H9 (cell line): ENCODE measurements around the gene PTTG1. TPM values are rescaled to one million over a fixed set of nuclear protein-coding genes. Genes with fewer than 3 reads are reported as not detected.

Source experiments
- DNase-seq: peaks from one replicate; pipeline ENCODE4 v3.0.0-alpha.2; 2017
- H2AFZ ChIP-seq: one replicate; pipeline ENCODE4 v1.6.1; 2013; ENCODE audit warnings: mild to moderate bottlenecking, low read length, control low read depth, moderate library complexity
- H2AK5ac ChIP-seq: 2 replicates; pipeline ENCODE4 v1.6.1; 2013; ENCODE audit warnings: low read length, control low read depth, mixed read lengths; ENCODE audit not compliant: insufficient read length
- H2BK120ac ChIP-seq: one replicate; pipeline ENCODE4 v1.6.1; 2013; ENCODE audit warnings: low read depth, mild to moderate bottlenecking, low read length, control low read depth, inconsistent platforms; ENCODE audit not compliant: poor library complexity, severe bottlenecking
- H2BK12ac ChIP-seq: 2 replicates; pipeline ENCODE4 v1.6.1; 2013; ENCODE audit warnings: low read length, control low read depth, mixed read lengths, low read depth; ENCODE audit not compliant: insufficient read length
- H2BK15ac ChIP-seq: 2 replicates; pipeline ENCODE4 v1.6.1; 2013; ENCODE audit warnings: low read depth, low read length, control low read depth
- H2BK20ac ChIP-seq: one replicate; pipeline ENCODE4 v1.6.1; 2013; ENCODE audit warnings: low read depth, mild to moderate bottlenecking, low read length, control low read depth, inconsistent platforms; ENCODE audit not compliant: poor library complexity, severe bottlenecking
- H2BK5ac ChIP-seq: 2 replicates; pipeline ENCODE4 v1.6.1; 2013; ENCODE audit warnings: low read length, control low read depth, mixed read lengths; ENCODE audit not compliant: insufficient read length
- H3K14ac ChIP-seq: 2 replicates; pipeline ENCODE4 v1.6.1; 2013; ENCODE audit warnings: low read length, control low read depth; ENCODE audit not compliant: insufficient read depth
- H3K18ac ChIP-seq: 2 replicates; pipeline ENCODE4 v1.6.1; 2013; ENCODE audit warnings: low read depth, mild to moderate bottlenecking, mixed read lengths, low read length, control low read depth; ENCODE audit not compliant: insufficient read length
- H3K23ac ChIP-seq: 2 replicates; pipeline ENCODE4 v1.6.1; 2013; ENCODE audit warnings: low read length, control low read depth, mixed read lengths, low read depth; ENCODE audit not compliant: insufficient read length
- H3K23me2 ChIP-seq: 2 replicates; pipeline ENCODE4 v1.6.1; 2013; ENCODE audit warnings: low read depth, mild to moderate bottlenecking, mixed read lengths, low read length, control low read depth; ENCODE audit not compliant: insufficient read length, poor library complexity, severe bottlenecking
- H3K27ac ChIP-seq: 2 replicates; pipeline ENCODE4 v1.5.1; 2013; ENCODE audit warnings: low read length, control low read depth, mixed read lengths, low read depth; ENCODE audit not compliant: insufficient read length
- H3K27me3 ChIP-seq: 2 replicates; pipeline ENCODE4 v1.6.1; 2013; ENCODE audit warnings: low read length, control low read depth, inconsistent platforms; ENCODE audit not compliant: insufficient read depth
- H3K4ac ChIP-seq: 2 replicates; pipeline ENCODE4 v1.6.1; 2013; ENCODE audit warnings: low read depth, mild to moderate bottlenecking, control low read depth, inconsistent platforms, low read length, moderate library complexity
- H3K4me1 ChIP-seq: 2 replicates; pipeline ENCODE4 v1.6.1; 2013; ENCODE audit warnings: low read length, control low read depth, inconsistent platforms; ENCODE audit not compliant: insufficient read depth
- H3K4me2 ChIP-seq: 2 replicates; pipeline ENCODE4 v1.6.1; 2013; ENCODE audit warnings: low read length, control low read depth, mixed read lengths; ENCODE audit not compliant: insufficient read length, insufficient read depth
- H3K56ac ChIP-seq: 2 replicates; pipeline ENCODE4 v1.6.1; 2013; ENCODE audit warnings: low read depth, mild to moderate bottlenecking, mixed read lengths, low read length, control low read depth; ENCODE audit not compliant: insufficient read length
- H3K79me1 ChIP-seq: 2 replicates; pipeline ENCODE4 v1.6.1; 2013; ENCODE audit warnings: low read depth, mild to moderate bottlenecking, moderate library complexity, low read length, control low read depth, inconsistent platforms; ENCODE audit not compliant: insufficient read depth, poor library complexity, severe bottlenecking
- H3K79me2 ChIP-seq: 2 replicates; pipeline ENCODE4 v1.6.1; 2013; ENCODE audit warnings: low read length, control low read depth, inconsistent platforms; ENCODE audit not compliant: insufficient read depth
- H3K9ac ChIP-seq: 2 replicates; pipeline ENCODE4 v1.6.1; 2013; ENCODE audit warnings: low read length, control low read depth, mixed read lengths; ENCODE audit not compliant: insufficient read length; ENCODE audit errors: extremely low read depth
- H3K9me3 ChIP-seq: one replicate; pipeline ENCODE4 v1.6.1; 2013; ENCODE audit warnings: low read depth, low read length, inconsistent platforms; ENCODE audit not compliant: control insufficient read depth
- H3T11ph ChIP-seq: one replicate; pipeline ENCODE4 v1.6.1; 2013; ENCODE audit warnings: mild to moderate bottlenecking, low read length, control low read depth, inconsistent platforms
- H4K20me1 ChIP-seq: one replicate; pipeline ENCODE4 v1.6.1; 2013; ENCODE audit not compliant: control insufficient read depth, insufficient read length, insufficient read depth
- H4K5ac ChIP-seq: 2 replicates; pipeline ENCODE4 v1.6.1; 2013; ENCODE audit warnings: low read depth, mild to moderate bottlenecking, mixed read lengths, low read length, control low read depth; ENCODE audit not compliant: insufficient read length
- H4K8ac ChIP-seq: replicated peaks from 2 replicates; pipeline ENCODE4 v1.6.1; 2013; ENCODE audit warnings: low read length, control low read depth, mixed read lengths, low read depth; ENCODE audit not compliant: insufficient read length
- H4K91ac ChIP-seq: 2 replicates; pipeline ENCODE4 v1.6.1; 2013; ENCODE audit warnings: low read depth, mild to moderate bottlenecking, moderate library complexity, mixed read lengths, low read length, control low read depth; ENCODE audit not compliant: insufficient read length
- H3K27ac Mint-ChIP-seq, 3 experiments: 2 replicates in 2 of 3; 3 replicates in 1 of 3; pipeline ENCODE4 v1.8.0; 2020 to 2021; ENCODE audit warnings: mixed read lengths in 3 of 3, mild to moderate bottlenecking in 1 of 3, moderate library complexity in 1 of 3
- H3K27me3 Mint-ChIP-seq: 2 replicates; pipeline ENCODE4 v1.8.0; 2021; ENCODE audit warnings: low read depth, mild to moderate bottlenecking, moderate library complexity, mixed read lengths
- H3K36me3 Mint-ChIP-seq, 3 experiments: 2 replicates in 2 of 3; 3 replicates in 1 of 3; pipeline ENCODE4 v1.8.0; 2020 to 2021; ENCODE audit warnings: low read depth in 3 of 3, mixed read lengths in 3 of 3; ENCODE audit not compliant: insufficient read depth in 1 of 3
- H3K4me1 Mint-ChIP-seq, 2 experiments: 2 replicates each; pipeline ENCODE4 v1.8.0; 2020; ENCODE audit warnings: mixed read lengths in 2 of 2
- H3K4me3 Mint-ChIP-seq, 2 experiments: 2 replicates in 1 of 2; 3 replicates in 1 of 2; pipeline ENCODE4 v1.8.0; 2020 to 2021; ENCODE audit warnings: mild to moderate bottlenecking in 2 of 2, mixed read lengths in 2 of 2, moderate library complexity in 1 of 2
- H3K9me3 Mint-ChIP-seq, 2 experiments: 2 replicates in 1 of 2; 3 replicates in 1 of 2; pipeline ENCODE4 v1.8.0; 2020; ENCODE audit warnings: mild to moderate bottlenecking in 2 of 2, mixed read lengths in 2 of 2, moderate library complexity in 1 of 2
- WGBS: extraction: QIAGEN DNeasy Blood & Tissue Kit; methylation state at CpG from one replicate; pipeline ENCODE4 v1.1.7; 2013; ENCODE audit warnings: missing lambda C conversion rate, low lambda C conversion rate, mixed read lengths; ENCODE audit not compliant: insufficient read length; ENCODE audit errors: extremely low coverage; 5-methylcytosine and 5-hydroxymethylcytosine counted together
- total RNA-seq: library from RNA; stranded (reverse); gene quantifications from 2 replicates; pipeline ENCODE4 v1.2.1, GENCODE V29; 2021
- TF ChIP-seq, protein P1 (sequence below): fragments of 200-600 bp; sonication (generic); conservative IDR thresholded peaks from 3 replicates; pipeline ENCODE4 v1.8.0; 2021; ENCODE audit warnings: antibody characterized with exemption, mild to moderate bottlenecking

Gene PTTG1
- total RNA-seq, 1 experiment from 2014 or later, result 279 TPM

DNA sequence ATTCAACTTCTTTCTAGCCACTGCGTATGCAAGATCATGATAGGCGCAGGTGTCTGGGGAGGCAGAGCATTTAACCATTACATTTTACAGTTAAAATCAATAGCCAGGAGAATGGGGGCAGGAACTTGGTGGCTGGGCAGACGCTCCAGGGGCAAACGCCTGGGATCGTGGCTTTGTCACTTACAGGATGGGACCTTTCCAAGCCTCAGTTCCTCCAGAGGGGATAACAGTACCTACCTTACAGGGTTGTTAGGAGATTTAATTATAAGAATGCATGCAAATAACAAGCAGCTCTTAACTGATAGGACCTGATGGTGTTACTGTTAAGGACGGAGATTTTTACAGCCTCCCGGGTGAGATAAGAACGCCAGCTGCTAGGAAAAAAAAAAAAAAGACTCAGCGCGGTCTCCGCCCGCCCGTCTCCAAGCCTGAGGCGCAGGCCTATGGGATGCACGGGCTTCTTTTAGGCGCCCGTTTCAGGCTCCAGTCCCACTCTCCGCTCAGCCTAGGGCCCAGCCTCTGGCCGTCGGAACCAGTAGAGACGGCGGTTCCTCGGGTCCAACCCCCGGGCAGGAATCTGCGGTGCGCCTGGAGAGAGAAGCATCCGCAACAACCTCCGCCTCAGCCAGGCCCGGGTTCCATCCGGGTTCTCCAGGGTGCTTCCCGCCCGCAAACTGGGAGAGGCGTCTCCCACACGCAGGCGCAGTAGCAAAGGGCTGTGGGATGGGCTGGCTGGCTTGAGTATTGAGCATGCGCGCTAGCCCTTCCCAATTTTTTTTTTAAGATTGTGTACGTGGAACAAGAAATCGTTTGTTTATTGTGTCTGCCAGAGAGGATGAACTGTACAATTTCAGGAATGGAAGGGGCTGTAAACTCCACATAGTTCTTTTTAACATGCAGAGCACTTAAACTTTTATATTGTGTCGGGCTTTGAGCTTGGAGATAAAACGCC is 22.0 kb upstream of the PTTG1 start, which contains the start of gene FAM200C:
FAM200C (minus strand) TSS at position 653 of the 952 bp plus-strand sequence. CDS start 4,564 bp downstream, outside the sequence.
- Histone ChIP-seq H2BK20ac (no peak within 1 kb of the TSS), H3K79me2 (no peaks in the 10 kb centered on the region), H3K56ac (peak within 1 kb of the TSS; percentile 8), H2AK5ac (no peak within 1 kb of the TSS), H3K23ac (no peak within 1 kb of the TSS), H2BK12ac (peak within 1 kb of the TSS; percentile 4), H3K9ac (peak within 1 kb of the TSS; percentile 99), H3K27ac (peak within 1 kb of the TSS; percentile 5), H4K8ac (no peak within 1 kb of the TSS), H3K14ac (peak within 1 kb of the TSS; percentile 98), H3K23me2 (peaks cover 4% of the 10 kb centered on the region), H3K4me1 (no peaks in the 10 kb centered on the region), H3K9me3 (no peaks in the 10 kb centered on the region), H3K4ac (no peak within 1 kb of the TSS; the same call in 1 of the 2 replicates), H3K18ac (peak within 1 kb of the TSS; percentile 94), H3K27me3 (no peaks in the 10 kb centered on the region), H3K4me2 (peak within 1 kb of the TSS; percentile 93), H4K91ac (no peak within 1 kb of the TSS), H2AFZ (peak within 1 kb of the TSS; percentile 66), H4K5ac (no peak within 1 kb of the TSS), H2BK120ac (no peak within 1 kb of the TSS), H2BK5ac (peak within 1 kb of the TSS; percentile 56), H3K79me1 (no peaks in the 10 kb centered on the region), H4K20me1 (no peaks in the 10 kb centered on the region), H3T11ph (no peak within 1 kb of the TSS), H2BK15ac (no peak within 1 kb of the TSS)
- Mint-ChIP-seq H3K36me3 (peaks cover 2 to 22% (median 21%) of the 10 kb centered on the region in 3 experiments; a peak in 6 of 7 replicates), H3K4me3 (peak within 1 kb of the TSS; percentile 86 to 92), H3K27ac (peak within 1 kb of the TSS; percentile 75 to 99 (median 98); a peak in 6 of 7 replicates), H3K27me3 (no peaks in the 10 kb centered on the region), H3K9me3 (no peaks in the 10 kb centered on the region), H3K4me1 (peaks cover 17 to 21% of the 10 kb centered on the region in 2 experiments)
- peak; percentile 95 for DNase-seq
- WGBS, result no CpG with 5 or more reads among the region's 41 CpGs
- TF ChIP-seq, protein P1, sequence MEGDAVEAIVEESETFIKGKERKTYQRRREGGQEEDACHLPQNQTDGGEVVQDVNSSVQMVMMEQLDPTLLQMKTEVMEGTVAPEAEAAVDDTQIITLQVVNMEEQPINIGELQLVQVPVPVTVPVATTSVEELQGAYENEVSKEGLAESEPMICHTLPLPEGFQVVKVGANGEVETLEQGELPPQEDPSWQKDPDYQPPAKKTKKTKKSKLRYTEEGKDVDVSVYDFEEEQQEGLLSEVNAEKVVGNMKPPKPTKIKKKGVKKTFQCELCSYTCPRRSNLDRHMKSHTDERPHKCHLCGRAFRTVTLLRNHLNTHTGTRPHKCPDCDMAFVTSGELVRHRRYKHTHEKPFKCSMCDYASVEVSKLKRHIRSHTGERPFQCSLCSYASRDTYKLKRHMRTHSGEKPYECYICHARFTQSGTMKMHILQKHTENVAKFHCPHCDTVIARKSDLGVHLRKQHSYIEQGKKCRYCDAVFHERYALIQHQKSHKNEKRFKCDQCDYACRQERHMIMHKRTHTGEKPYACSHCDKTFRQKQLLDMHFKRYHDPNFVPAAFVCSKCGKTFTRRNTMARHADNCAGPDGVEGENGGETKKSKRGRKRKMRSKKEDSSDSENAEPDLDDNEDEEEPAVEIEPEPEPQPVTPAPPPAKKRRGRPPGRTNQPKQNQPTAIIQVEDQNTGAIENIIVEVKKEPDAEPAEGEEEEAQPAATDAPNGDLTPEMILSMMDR, result no peak
